ENCODE measurements around the gene HS3ST6.
A peak's percentile ranks its signal among the peaks of the same experiment; 100 is the strongest.
"Not testable (repeated sequence)": the region's sequence is repeated elsewhere in the genome, so short reads cannot be mapped to it uniquely, and the experiment has no call there.

Gene HS3ST6

GRCh38 chr16:1918351-1919326, at the start of gene HS3ST6:
HS3ST6 (minus strand) TSS chr16:1918415; CDS start chr16:1918323, 92 bp downstream.
- DNase-seq (ENCODE audit: low read depth), result no peak
- no peak within 1 kb of the TSS for H3K4me3 ChIP-seq (ENCODE audit: low read length)
- TF ChIP-seq CTCF (conservative IDR thresholded peaks at IDR 0.05; ENCODE audit: low read length), result no peak

GRCh38 chr16:1966460-1966859, 48.2 kb upstream of the HS3ST6 start, which contains the start of gene RNF151:
RNF151 (plus strand) TSS chr16:1966856; CDS start chr16:1966882, 26 bp downstream.
- H3K4me3 ChIP-seq (ENCODE audit: low read length), result peak within 1 kb of the TSS; percentile 90
- TF ChIP-seq CTCF (conservative IDR thresholded peaks at IDR 0.05; ENCODE audit: low read length), result no peak
- DNase-seq (ENCODE audit: low read depth), result no peak

- peak overlapping the region; percentile 90 for H3K4me3 ChIP-seq (ENCODE audit: low read length)
- DNase-seq (ENCODE audit: low read depth), result no peak
- no peak for TF ChIP-seq CTCF (conservative IDR thresholded peaks at IDR 0.05; ENCODE audit: low read length)
Measured at GRCh38 chr16:1965396-1966001, 47.3 kb upstream of the HS3ST6 start.

GRCh38 chr16:1964506-1965395, 46.5 kb upstream of the HS3ST6 start, which contains the start of gene RPS2:
RPS2 (minus strand) TSS chr16:1964826; CDS start chr16:1964625, 201 bp downstream.
- no peak for TF ChIP-seq CTCF (conservative IDR thresholded peaks at IDR 0.05; ENCODE audit: low read length)
- H3K4me3 ChIP-seq (ENCODE audit: low read length), result peak within 1 kb of the TSS; percentile 90
- peak; percentile 98 for DNase-seq (ENCODE audit: low read depth)

- peak; percentile 35 for TF ChIP-seq CTCF (conservative IDR thresholded peaks at IDR 0.05; ENCODE audit: low read length)
- DNase-seq (ENCODE audit: low read depth), result peak; percentile 33
Measured at GRCh38 chr16:1963806-1964505, 45.7 kb upstream of the HS3ST6 start.

GRCh38 chr16:1962161-1963153, 44.2 kb upstream of the HS3ST6 start:
- peak overlapping the region; percentile 18 for H3K4me3 ChIP-seq (ENCODE audit: low read length)
- not testable (repeated sequence) for DNase-seq (ENCODE audit: low read depth)

More at GRCh38 chr16:1963806-1964505, 45.7 kb upstream of the HS3ST6 start:
- H3K4me3 ChIP-seq (ENCODE audit: low read length), result peak overlapping the region; percentile 90

All from AG10803 (cell line).